Measurements from ENCODE around the gene PHACTR3. TPM values are rescaled to one million over a fixed set of nuclear protein-coding genes. Genes with fewer than 3 reads are reported as not detected.

The PHACTR3 gene
- total RNA-seq, 2 experiments from 2014 or later: not detected

GRCh38 chr20:59600472-59600871 is 3.9 kb upstream of the PHACTR3 start:
- Mint-ChIP-seq H3K27me3 (peaks cover 26% of the 10 kb centered on the region), H3K9me3 (no peaks in the 10 kb centered on the region), H3K36me3 (ENCODE audit: low read depth) (no peaks in the 10 kb centered on the region), H3K4me1 (ENCODE audit: low read depth) (no peaks in the 10 kb centered on the region), H3K27ac (no peak overlapping the region), H3K4me3 (no peak overlapping the region)
- no peak for ATAC-seq
- CTCF ChIA-PET: no interaction called here
- TF ChIP-seq, protein P1, sequence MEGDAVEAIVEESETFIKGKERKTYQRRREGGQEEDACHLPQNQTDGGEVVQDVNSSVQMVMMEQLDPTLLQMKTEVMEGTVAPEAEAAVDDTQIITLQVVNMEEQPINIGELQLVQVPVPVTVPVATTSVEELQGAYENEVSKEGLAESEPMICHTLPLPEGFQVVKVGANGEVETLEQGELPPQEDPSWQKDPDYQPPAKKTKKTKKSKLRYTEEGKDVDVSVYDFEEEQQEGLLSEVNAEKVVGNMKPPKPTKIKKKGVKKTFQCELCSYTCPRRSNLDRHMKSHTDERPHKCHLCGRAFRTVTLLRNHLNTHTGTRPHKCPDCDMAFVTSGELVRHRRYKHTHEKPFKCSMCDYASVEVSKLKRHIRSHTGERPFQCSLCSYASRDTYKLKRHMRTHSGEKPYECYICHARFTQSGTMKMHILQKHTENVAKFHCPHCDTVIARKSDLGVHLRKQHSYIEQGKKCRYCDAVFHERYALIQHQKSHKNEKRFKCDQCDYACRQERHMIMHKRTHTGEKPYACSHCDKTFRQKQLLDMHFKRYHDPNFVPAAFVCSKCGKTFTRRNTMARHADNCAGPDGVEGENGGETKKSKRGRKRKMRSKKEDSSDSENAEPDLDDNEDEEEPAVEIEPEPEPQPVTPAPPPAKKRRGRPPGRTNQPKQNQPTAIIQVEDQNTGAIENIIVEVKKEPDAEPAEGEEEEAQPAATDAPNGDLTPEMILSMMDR (IDR thresholded peaks at IDR 0.05): no peak
- POLR2A ChIA-PET: no interaction called here
- intact Hi-C loops (cut with micrococcal nuclease): no loop called here
- DNase-seq: no peak

- POLR2A ChIA-PET: no interaction called here
- no peaks in the 10 kb centered on the region for H3K36me3 Mint-ChIP-seq (ENCODE audit: low read depth)
- no peak for DNase-seq
- no peak overlapping the region for H3K4me3 Mint-ChIP-seq
- no peaks in the 10 kb centered on the region for H3K4me1 Mint-ChIP-seq (ENCODE audit: low read depth)
- intact Hi-C loops (cut with micrococcal nuclease): no loop called here
- TF ChIP-seq, protein P1 (IDR thresholded peaks at IDR 0.05): no peak
- no peak overlapping the region for H3K27ac Mint-ChIP-seq
- CTCF ChIA-PET: no interaction called here
- no peaks in the 10 kb centered on the region for H3K9me3 Mint-ChIP-seq
- no peak for ATAC-seq
- H3K27me3 Mint-ChIP-seq: peaks cover 41% of the 10 kb centered on the region
These were observed 1.7 kb upstream of the PHACTR3 start for GRCh38 chr20:59602546-59603080.

- H3K27ac Mint-ChIP-seq: no peak overlapping the region
- no peak for ATAC-seq
- ChIA-PET CTCF (no interaction called here), POLR2A (no interaction called here)
- H3K4me1 Mint-ChIP-seq (ENCODE audit: low read depth): no peaks in the 10 kb centered on the region
- DNase-seq: no peak
- H3K27me3 Mint-ChIP-seq: peaks cover 45% of the 10 kb centered on the region
- intact Hi-C loops (cut with micrococcal nuclease): no loop called here
- TF ChIP-seq, protein P1 (IDR thresholded peaks at IDR 0.05): no peak
- no peaks in the 10 kb centered on the region for H3K9me3 Mint-ChIP-seq
- H3K36me3 Mint-ChIP-seq (ENCODE audit: low read depth): no peaks in the 10 kb centered on the region
- H3K4me3 Mint-ChIP-seq: no peak overlapping the region
These were observed 1.2 kb upstream of the PHACTR3 start for GRCh38 chr20:59603176-59603575.

DNA sequence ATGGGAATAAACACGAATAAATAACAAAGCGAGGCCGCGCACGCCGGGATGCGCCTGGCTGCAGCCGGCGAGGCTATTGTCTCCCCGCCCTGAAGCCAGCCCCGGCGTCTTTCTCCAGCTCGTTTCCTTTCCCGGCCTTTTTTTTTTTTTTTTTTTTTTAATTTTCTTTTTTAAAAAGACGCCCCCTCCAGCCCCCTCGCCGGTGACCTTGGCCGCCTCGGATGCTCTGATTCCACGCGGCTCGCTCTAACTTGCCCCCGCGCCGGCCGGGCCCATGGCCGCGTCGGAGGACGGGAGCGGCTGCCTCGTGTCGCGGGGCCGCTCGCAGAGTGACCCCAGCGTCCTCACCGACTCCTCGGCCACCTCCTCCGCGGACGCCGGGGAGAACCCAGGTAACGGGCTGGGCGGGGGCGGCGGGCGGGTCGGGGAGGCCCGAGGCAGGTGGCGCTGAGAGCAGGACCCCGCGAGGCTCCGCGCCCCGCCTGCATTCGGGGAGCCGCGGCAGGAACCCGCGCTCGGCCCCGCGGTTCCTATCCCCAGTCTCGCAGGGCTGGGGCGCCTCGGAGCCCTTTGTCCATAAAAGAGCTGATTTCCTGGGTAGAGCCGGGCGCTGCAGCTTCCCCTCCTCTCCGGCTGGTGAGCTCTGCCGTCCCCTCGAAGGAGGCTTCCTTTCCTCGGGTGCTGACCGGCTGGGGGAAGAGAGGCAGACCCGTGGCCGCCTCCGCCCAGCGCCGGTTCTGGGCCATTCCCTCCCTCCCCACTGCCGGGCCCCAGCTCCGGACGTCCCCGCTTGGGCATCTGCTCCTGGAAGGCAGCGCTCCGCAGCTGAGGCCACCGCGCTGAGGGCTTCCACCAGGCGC is 631 bp downstream of the PHACTR3 start:
- ATAC-seq (no peak), DNase-seq (no peak)
- H3K4me3 Mint-ChIP-seq: no peak overlapping the region
- CTCF ChIA-PET: no interaction called here
- peaks cover 50% of the 10 kb centered on the region for H3K27me3 Mint-ChIP-seq
- intact Hi-C loops (cut with micrococcal nuclease): no loop called here
- no peaks in the 10 kb centered on the region for H3K4me1 Mint-ChIP-seq (ENCODE audit: low read depth)
- POLR2A ChIA-PET: no interaction called here
- TF ChIP-seq, protein P1 (IDR thresholded peaks at IDR 0.05): no peak
- H3K36me3 Mint-ChIP-seq (ENCODE audit: low read depth): no peaks in the 10 kb centered on the region
- no peaks in the 10 kb centered on the region for H3K9me3 Mint-ChIP-seq
- no peak overlapping the region for H3K27ac Mint-ChIP-seq

DNA sequence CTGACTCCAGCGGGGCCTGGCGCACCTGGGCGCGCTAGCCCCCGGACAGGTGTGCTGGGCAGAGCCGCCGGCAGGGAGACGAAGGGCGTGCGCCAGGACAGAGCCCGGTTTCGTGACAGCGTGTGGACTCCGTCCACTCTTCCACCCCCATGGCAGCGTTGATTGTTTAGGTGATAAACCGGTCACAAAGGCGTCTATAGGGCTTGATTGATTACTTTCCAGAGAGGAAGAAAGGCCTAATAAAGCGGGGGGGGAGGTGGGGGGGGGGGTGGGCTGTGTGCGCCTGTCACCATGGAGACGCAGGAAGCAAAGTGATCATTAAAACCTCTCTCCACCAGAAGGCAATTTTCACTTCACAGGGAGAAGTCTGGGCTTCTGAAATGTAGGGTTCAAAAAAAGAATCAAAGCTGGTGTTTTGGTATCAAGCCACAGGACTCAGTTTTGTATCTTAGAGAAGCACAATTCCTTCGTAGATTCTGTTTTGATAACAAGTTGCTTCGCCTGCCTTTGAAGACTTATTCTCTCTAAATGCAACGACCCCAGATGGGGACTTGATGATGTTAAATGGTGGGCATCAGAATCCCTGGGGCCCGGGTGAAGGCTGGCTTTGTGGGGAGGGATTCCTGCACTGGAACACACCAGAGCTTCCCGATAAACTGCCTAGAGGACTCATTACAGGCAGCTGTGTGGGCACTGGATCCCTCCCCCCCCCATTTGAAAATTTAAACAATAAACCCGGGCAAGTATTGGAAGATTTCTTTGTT is 1.4 kb downstream of the PHACTR3 start:
- no peaks in the 10 kb centered on the region for H3K36me3 Mint-ChIP-seq (ENCODE audit: low read depth)
- no peaks in the 10 kb centered on the region for H3K9me3 Mint-ChIP-seq
- DNase-seq (no peak), ATAC-seq (no peak)
- intact Hi-C loops (cut with micrococcal nuclease): no loop called here
- CTCF ChIA-PET: interaction anchor here (1.2 kb wide), 1 partner anchor 8 kb away, joined by 4 read pairs; no protein-coding TSS in a partner anchor
- no peak overlapping the region for H3K27ac Mint-ChIP-seq
- TF ChIP-seq, protein P1 (IDR thresholded peaks at IDR 0.05): no peak
- no peaks in the 10 kb centered on the region for H3K4me1 Mint-ChIP-seq (ENCODE audit: low read depth)
- peaks cover 52% of the 10 kb centered on the region for H3K27me3 Mint-ChIP-seq
- no peak overlapping the region for H3K4me3 Mint-ChIP-seq
- POLR2A ChIA-PET: no interaction called here

Data from activated CD8-positive, alpha-beta T cell treated with anti-CD3 and anti-CD28 coated beads for 36 hours (primary cell).